ENCODE measurements around the gene HPCA.

HPCA gene

GRCh38 chr1:32870615-32871363 lies 15.5 kb upstream of the HPCA start, which contains the start of gene FNDC5:
FNDC5 (minus strand) TSS chr1:32870912.
- no peak for DNase-seq (ENCODE audit: extremely low spot score, insufficient read length, low read depth)
- no peak for FAIRE-seq

DNA sequence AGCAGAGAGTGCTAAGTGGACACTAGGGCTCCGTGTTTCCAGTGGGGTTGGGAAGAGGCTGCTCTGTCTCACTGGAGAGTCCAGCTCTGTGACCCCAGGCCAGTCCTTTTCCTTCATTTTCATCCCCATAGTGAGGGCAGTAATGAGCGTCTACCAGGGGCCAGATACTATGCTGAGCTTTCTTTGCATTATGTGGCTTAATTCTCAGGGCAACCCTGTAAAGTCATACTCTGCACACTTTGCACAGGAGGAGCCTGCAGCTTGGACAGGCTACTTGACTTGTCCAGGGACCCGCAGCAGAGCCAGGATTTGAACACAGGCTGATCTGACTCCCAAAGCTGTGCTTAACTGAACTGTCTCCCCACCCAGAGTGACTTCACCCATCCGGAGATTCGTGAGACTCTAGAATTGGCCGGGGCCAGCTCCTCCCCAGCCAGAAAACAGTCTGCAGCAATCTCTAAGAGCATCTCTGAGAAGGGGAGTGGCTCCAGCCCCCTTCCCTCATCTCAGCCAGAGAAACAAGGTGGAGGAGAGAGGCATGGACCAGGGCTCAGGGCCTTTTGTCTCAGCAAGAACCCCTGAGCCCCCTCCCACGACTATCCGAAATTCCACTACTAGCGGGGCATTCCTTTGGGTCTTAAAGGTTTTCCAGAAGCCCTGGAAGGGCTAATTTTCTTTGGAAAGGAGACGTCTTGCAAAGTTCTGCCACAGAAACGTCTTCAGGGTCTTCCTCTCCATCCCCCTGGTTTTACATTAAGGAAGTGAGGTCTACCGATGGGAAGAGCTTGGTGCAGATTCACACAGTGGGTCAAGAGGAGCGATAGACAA lies 14.7 kb upstream of the HPCA start:
- no peak for FAIRE-seq
- no peak for DNase-seq (ENCODE audit: extremely low spot score, insufficient read length, low read depth)

- DNase-seq (ENCODE audit: extremely low spot score, insufficient read length, low read depth) = no peak
- no peak for FAIRE-seq
Measured at GRCh38 chr1:32872192-32872460, 14.2 kb upstream of the HPCA start.

GRCh38 chr1:32873484-32873883 lies 12.8 kb upstream of the HPCA start:
- FAIRE-seq = no peak

DNA sequence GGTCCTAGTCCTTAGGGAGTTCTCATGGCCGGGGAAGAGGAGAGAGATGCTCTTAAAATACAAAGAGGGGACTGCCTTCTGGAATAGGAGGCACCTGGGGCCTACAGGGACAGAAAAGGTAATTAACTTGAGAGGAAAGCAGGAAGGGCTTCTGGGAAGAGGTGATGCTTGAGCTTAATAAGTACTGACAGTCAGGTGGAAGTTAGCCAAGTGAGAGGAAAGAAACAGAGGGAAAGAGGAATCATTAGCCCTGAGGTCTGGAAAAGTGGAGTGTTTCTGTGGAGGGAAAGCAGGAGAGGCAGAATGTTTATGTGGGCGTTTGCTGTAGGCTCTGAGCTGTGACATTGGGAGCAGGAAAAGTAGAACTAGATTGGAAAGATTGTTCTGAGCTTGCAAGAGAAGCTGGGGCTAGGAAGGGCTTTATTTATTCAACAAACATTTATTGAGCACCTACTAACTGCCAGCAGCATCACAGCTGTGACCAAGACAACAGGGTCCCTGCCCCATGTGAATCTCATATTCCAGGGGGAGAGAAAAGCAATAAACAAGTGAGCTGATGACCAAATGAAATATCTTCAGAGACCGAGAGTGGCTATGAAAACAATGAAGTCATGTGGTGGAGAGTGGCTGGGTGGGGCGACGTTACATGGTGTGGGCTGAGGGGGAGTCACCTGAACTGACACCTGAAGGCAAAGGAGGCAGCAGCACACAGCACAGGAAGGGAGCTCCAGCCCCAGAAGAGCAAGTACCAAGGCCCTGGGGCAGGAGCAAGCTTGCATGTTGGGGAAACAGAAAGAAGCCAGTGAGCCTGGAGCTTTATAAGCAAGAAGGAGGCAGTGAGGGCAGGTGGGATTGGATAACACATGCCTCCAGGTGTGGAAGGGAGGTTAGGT lies 11.2 kb upstream of the HPCA start:
- FAIRE-seq (no peak), DNase-seq (ENCODE audit: extremely low spot score, insufficient read length, low read depth) (no peak)

More at GRCh38 chr1:32873484-32873883, 12.8 kb upstream of the HPCA start:
- DNase-seq (ENCODE audit: extremely low spot score, insufficient read length, low read depth) = no peak

GRCh38 chr1:32876341-32877210 lies 9.7 kb upstream of the HPCA start:
- peak; percentile 46 for FAIRE-seq

GRCh38 chr1:32877211-32878110 lies 8.8 kb upstream of the HPCA start:
- FAIRE-seq (no peak), DNase-seq (ENCODE audit: extremely low spot score, insufficient read length, low read depth) (no peak)

More at GRCh38 chr1:32876341-32877210, 9.7 kb upstream of the HPCA start:
- peak; percentile 44 for DNase-seq (ENCODE audit: extremely low spot score, insufficient read length, low read depth)

DNA sequence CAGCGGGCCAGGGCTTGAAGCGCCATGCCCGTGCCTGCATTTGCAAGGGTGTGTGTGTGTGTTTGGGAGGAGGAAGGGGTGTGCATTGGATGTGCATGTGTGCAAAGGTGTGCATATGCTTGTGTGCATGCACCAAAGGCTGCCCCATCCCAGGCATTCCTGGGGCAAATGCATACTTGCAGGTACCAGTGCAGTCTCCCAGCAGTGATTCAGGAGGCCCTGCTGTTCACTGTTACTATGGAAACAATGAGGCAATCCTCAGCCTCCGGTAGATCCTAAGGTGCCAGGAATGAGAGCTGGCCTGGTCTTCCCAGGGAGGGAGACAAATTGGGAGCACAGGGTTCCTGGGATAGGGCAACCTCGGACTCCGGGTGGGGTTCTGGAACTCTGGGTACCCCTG lies 8.1 kb upstream of the HPCA start:
- no peak for DNase-seq (ENCODE audit: extremely low spot score, insufficient read length, low read depth)
- no peak for FAIRE-seq

GRCh38 chr1:32878637-32879041 lies 7.7 kb upstream of the HPCA start:
- DNase-seq (ENCODE audit: extremely low spot score, insufficient read length, low read depth) (no peak), FAIRE-seq (no peak)

DNA sequence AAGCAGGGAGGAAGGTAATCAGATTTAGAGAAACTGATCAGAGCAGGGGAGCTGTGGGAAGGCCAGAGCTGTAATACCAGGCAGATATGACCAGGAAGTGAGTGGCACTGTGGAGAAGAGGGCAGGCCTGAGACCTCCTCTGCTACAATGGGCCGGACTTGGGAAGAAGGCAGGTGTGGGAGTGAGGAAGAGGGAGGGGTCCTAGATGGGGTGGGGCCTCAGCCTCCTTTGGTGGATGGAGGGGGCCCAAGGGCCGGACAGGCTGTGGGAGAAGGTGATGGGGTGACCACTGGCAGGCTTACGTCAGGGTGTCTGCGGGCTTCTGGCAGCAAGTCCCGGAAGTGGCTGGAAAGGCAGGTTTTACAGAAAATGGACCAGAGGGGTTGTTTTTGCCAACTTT lies 5.0 kb upstream of the HPCA start:
- no peak for DNase-seq (ENCODE audit: extremely low spot score, insufficient read length, low read depth)
- no peak for FAIRE-seq

DNA sequence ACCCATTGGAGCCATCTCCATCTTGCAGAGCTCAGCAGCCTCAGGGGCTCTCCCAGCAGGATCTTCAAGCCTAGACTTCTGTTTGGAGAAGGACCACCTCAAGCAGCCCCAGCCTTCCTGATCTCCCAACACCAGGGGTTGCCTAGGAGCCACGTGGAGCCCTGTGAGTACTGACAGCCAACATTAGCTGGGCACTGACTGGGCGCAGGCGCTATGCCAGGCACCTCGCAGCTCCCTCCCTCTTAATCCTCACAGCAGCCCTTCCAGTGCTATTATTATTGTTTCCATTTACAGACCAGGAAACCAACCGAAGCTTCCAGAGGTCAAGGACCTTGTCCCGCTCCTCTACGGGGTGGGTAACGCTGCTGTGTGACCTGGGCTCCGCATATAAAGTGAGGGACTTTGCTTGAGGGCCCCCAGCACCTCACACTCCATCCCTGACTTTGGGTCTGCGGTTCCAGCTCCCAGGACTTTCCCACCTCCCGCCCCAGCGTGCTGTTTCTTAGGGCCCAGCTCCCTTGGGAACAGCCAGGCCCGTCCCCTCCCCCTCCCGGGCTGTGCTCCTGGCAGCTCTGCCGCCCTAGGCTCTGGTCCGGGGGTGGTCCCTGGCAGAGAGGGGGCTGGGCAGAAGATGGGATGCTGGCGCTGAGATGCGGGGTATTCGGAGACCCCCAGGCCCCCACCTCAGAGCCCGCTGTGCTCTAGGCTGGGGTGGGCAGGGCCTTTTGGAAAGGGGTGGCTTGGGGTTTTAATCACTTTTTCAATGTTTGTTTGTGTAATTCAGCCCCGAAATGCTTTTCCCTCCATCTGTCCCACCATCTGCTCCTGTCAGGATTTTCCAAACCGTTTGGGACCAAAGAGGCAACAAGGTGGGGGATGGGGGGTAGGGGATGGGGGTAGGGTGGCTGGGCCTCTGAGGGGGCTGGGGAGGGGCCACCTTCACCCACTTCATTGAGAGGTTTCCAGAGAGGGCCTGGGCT lies 4.1 kb upstream of the HPCA start:
- DNase-seq (ENCODE audit: extremely low spot score, insufficient read length, low read depth) (no peak), FAIRE-seq (no peak)

DNA sequence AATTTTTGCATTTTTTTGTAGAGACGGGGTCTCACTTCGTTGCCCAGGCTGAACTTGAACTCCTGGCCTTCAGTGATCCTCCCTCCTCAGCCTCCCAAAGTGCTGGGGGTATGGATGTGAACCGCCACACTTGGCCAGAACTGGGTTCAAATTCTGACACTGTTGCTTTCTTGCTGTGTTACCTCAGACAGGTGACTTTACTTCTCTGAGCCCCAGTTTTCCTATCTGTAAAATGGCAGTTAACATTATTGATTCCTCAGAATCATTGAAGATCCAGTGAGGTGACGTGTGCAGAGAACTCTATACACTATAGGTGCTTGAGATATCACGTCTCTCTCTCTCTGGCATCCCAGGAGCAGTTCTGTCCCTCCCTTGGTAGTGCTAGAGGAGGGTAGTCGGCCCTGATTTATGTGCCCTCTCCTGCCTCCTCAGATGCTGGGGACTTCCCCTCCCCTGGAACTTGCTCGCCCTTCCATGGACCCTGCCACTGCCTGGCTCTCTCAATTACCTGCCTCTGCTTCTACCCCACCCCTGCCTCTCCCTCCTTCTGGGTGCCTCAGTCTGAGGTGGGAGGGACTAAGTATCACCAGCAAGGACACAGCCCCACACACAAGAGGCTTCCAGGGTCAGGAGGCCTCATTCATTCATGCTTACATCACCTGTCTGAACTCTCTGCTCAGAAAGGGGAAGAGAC lies 2.8 kb upstream of the HPCA start:
- no peak for FAIRE-seq
- DNase-seq (ENCODE audit: extremely low spot score, insufficient read length, low read depth) = no peak

DNA sequence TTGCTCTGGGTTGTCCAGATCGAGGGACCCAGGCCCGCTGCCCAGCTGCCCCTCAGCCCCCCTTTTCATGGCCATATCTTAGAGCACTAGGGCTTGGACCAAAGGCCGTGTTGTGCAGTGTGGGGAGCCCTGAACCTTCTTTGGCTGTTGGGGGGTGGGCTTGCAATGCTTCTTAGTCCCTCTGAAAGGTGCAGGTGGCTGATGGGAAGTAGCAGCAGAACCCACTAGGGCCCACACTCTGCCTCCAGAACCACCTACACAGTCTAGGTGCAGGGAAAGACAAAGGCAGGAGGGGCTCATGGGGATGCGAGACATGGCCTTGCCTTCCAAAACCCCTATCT lies 2.3 kb upstream of the HPCA start:
- no peak for FAIRE-seq

DNA sequence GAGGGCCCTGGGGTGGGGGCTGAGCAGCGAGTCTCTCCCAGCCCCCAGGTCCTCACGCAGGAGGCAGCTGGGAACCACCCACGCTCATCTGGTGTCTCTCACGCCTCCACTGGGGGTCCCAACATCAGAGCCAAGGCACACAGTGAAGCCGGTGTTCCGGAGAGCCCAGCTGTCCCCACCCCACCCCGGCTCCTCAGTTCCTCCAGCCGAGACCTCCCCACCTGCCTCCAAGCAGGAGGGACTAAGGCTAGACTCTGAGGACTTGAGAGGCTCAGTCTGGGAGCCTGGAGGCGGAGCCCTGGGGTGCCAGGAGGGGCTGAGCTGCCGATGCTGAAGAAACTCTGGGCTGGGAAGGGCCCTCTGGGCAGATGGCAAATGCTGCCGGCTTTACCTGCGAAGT lies 1.6 kb upstream of the HPCA start:
- DNase-seq (ENCODE audit: extremely low spot score, insufficient read length, low read depth) (no peak), FAIRE-seq (no peak)

More for the DNA sequence above, 2.3 kb upstream of the HPCA start:
- no peak for DNase-seq (ENCODE audit: extremely low spot score, insufficient read length, low read depth)

- FAIRE-seq (no peak), DNase-seq (ENCODE audit: extremely low spot score, insufficient read length, low read depth) (no peak)
Measured at GRCh38 chr1:32885676-32886003, 651 bp upstream of the HPCA start.

DNA sequence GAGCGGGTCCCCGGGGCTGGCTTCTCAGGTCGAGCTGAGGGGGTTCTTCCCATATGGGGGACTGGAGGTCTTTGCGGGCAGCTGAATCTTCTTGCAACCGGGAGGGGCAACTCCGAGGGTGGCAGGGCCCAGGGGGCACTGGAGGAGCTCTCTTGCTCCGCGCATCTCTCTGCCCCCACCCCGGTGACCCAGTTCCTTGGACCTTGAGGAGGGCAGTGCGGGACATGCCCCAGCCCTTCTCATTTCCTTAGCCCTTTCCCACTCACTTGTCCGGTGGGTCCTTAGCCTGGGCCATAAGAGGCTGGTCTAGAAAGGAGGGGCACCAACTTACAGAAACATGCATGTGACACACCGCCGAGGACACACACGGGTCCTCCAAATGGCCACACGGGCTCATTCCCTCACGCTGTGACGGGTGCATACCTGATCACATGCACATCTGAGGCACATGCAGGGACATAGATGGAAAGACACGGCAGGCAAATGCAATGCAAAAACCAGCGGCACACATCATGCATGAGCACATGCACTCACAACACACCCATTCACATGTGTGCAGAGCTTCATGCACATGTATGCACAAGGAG lies 630 bp downstream of the HPCA start:
- DNase-seq (ENCODE audit: extremely low spot score, insufficient read length, low read depth) = no peak

DNA sequence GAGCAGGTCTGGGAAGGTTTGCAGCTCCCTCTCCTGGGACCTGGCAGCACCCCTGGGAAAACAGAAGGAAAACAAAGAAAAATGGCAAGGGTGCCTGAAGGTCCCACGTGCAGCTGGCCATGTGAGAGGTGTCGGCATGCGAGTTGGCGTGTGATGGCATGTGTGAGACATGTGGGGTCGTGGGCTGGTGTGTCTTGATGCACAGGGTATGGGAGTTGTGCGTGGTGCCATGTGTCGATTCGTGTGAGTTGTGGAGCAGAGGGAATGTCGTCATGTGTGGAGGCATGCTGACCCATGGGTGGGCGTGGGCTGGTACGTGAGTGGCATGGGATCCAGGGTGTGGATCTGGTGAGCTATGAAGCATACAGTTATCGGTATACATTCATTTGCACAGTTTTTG lies 1.3 kb downstream of the HPCA start:
- no peak for DNase-seq (ENCODE audit: extremely low spot score, insufficient read length, low read depth)
- no peak for FAIRE-seq

More for the DNA sequence above, 630 bp downstream of the HPCA start:
- FAIRE-seq = no peak
